Fibroblast of peridontal ligament (primary cell): ENCODE data around the gene PXMP4.
"Not testable (repeated sequence)": the region's sequence is repeated elsewhere in the genome, so short reads cannot be mapped to it uniquely, and the experiment has no call there.

ENCODE experiments used
- DNase-seq: peaks from one replicate; pipeline ENCODE4 v3.0.0-alpha.2; 2010; ENCODE audit errors: extremely low read depth

The PXMP4 gene, protein sequence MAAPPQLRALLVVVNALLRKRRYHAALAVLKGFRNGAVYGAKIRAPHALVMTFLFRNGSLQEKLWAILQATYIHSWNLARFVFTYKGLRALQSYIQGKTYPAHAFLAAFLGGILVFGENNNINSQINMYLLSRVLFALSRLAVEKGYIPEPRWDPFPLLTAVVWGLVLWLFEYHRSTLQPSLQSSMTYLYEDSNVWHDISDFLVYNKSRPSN

DNA sequence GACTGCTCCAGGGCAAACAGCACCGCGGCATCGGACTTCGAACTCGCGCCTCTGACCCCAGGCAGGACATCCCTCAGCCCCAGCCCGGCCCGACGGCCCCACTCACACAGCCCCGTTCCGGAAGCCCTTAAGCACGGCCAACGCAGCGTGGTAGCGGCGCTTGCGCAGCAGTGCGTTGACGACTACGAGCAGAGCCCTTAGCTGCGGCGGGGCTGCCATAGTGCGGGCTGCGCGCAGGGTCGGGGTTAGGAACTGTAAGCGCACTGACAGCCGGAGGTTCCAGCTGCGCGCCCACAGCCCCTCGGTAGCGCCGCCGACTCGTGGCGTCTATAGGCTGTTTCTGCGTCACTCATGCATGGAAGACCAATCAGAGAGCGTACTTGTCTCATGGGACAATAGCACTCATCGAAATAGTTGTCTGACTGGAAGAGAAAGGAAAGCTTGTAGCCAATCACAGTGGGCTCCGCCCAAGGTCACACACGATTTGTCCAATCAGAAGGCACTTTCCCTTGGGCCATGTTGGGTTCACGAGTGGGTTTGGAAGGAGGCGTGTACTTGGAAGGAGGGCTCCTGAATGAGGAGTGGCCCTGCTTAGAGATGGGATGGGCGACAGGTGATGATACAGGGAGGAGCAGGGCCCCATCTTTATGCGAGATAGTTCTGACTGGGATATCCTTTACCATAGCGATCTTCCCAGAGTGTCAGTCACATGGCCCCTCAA is at the start of gene PXMP4:
TSS of gene PXMP4 (minus strand) at position 322 of the 721 bp plus-strand sequence. CDS start at position 219, 103 bp downstream.
- DNase-seq: peak; percentile 100

DNA sequence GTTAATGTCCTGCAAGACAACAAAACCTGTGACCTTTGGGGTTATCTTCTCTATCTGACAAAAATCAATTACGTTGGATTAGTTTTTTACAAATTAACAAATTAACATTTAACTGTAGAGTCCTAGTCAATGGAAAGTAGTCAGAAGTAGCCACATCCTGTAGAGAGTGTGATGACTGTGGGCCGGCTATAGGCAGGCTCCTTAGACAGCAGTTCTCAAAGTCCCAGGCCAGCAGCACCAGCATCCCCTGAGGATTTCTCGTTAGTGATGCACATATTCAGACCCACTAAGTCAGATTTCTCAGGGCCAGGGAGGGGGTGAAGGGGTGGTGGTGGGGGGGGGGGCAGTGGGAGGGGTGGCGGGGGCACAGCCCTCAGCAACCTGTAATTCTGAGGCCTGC is 48.9 kb upstream of the PXMP4 start:
- DNase-seq: no peak

DNA sequence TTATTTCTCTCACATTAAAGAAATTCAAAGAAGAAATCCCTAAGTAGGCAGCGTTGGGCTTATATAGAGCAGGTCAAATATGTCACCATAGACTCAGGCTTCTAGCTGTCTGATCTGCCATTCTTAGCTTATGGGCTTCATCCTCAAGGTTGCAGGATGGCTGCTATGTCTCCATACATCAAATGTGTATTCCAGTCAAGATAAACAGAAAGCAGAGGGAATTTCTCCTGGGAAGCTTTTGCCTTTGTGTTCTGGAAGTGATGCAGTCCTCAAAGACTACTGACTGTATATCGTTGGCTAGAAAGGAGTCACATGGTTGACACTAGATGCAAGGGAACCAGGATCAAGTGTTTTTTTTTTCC is 47.6 kb upstream of the PXMP4 start:
- no peak for DNase-seq

DNA sequence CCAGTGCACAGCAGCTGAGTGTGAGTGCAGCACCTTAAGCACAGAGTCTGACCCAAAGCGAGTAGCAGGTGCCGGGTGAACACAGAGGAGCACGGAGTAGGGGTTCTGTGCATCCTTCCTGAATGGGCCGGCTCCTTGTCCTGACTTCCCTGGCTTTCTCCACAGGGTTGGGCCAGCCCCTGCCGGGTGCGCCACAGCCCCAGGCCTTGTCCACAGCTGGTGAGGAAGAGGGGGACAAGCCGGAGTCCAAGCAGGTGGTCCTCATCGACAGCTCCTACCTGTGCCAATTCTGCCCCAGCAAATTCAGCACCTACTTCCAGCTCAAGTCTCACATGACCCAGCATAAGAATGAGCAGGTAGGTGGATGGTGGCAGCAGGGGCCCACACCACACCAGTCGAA is 46.6 kb upstream of the PXMP4 start:
- no peak for DNase-seq

DNA sequence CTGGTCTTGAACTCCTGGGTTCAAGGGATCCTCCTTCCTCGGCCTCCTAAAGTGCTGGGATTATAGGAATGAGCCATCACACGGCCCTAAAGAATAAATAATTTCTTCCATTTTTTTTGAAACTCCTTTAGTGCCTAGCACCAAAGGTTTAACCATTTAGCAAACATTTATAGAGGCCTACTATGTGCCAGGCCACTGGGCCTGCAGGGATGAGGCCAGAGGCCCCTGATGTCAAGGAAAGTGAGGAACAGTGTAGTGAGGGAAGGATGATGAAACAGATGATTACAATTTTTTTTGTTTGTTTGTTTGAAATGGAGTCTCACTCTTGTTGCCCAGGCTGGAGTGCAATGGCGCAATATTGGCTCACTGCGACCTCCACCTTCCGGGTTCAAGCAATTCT is 45.5 kb upstream of the PXMP4 start:
- no peak for DNase-seq

DNA sequence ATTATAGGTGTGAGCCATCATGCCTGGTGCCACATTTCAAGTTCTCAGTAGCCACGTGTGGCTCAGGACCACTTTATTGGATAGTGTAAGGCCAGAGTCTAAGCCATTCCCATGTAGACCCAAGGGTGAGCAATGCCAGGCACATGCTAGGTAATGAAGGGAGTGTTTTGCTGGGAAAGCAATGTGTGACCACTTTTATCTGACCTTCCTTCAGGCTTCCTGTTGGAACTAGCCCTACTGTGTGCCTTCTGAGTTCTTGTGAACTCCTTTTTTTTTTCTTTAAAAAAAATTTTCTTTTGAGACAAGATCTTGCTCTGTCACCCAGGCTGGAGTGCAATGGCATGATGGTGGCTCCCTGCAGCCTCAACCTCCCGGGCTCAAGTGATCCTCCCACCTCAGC is 45.0 kb upstream of the PXMP4 start:
- no peak for DNase-seq

DNA sequence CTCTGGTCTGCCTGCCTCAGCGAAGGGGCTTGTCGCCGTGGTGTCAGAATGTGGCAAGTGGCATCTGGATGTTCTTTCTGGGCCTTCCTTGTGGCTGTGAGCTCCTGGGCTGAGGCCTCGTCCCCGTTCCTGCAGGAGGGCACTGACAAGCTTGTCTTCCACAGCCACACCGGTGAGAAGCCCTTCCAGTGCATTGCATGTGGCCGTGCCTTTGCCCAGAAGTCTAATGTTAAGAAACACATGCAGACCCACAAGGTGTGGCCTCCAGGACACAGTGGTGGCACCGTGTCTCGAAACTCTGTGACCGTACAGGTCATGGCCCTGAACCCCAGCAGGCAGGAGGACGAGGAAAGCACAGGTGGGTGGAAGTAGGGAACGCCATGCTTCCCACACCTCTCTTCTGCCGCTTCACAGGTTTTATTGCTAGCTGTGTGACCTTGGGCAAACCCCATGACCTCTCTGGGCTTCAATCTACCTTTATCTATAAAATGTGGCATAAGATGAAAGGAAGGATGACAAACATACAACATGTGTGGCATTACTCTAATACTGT is 41.7 kb upstream of the PXMP4 start:
- no peak for DNase-seq

DNA sequence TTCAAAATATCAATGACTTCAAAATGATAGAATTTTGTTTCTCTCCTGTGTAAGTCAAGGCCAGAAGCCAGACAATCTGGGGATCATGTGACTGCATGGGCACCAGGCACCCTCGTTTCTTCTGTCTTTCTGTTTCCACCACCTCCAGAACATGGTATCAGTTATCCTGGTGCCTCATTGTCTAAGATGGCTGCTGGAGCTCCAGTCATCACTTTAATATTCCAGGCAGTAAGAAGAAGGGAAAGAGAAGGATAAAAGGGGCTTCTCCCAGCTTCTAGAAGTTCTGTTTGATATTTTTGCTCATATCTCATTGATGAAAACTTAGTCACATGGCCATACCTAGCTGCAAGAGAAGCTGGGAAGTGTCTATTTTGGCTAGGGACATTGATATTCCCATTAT is 37.3 kb upstream of the PXMP4 start:
- no peak for DNase-seq

DNA sequence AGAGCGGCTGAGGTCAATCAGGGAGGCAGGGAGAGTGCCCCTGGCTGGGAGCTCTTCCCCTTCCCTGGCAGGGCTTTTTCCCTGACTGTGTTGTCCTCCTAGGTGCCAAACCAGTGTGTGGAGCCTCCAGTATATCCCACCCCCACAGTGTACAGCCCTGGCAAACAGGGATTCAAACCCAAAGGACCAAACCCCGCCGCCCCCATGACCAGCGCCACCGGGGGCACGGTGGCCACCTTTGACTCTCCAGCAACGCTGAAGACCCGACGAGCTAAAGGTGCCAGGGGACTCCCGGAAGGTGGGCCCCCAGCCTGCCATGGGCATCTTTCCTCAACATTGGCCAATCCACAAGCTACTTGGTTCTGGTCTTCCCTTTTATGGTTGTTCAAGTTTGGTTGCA is 36.9 kb upstream of the PXMP4 start:
- no peak for DNase-seq

DNA sequence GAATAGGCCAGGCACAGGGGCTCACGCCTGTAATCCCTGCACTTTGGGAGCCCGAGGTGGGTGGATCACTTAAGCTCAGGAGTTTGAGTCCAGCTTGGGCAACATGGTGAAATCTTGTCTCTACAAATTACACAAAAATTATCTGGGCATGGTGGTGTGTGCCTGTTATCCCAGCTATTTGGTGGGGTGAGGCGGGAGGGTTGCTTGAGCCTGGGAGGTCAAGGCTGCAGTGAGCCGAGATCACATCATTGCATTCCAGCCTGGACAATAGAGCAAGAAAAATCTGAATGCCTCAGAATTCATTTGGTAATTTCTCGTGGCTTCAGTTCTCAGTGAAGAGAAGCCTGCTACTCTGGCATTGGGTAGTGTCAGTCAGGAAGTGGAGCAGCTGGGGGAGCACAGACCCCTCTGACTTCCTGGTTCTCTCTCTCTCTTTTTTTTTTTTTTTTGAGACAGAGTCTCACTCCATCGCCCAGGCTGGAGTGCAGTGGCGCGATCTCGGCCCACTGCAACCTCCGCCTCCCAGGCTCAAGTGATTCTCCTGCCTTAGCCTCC is 35.9 kb upstream of the PXMP4 start:
- not testable (repeated sequence) for DNase-seq

DNA sequence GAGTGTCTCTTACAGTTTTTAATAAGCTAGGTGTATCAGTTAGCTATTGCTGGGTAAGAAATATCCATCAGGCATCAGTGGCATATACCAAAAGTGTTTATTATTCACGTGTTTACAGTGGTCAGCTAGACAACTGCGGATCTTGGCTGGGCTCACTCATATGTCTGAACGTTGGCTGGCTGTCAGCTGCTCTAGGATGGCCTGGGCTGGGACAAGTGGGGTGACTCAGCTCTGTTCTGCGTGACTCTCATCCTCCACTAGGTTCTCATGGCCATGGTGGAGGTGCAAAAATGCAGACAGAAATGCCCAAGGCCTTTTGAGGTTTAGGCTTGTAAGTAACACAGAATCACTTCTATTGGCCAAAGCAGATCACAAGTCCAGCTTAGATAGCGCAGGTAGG is 33.7 kb upstream of the PXMP4 start:
- DNase-seq: peak; percentile 5

DNA sequence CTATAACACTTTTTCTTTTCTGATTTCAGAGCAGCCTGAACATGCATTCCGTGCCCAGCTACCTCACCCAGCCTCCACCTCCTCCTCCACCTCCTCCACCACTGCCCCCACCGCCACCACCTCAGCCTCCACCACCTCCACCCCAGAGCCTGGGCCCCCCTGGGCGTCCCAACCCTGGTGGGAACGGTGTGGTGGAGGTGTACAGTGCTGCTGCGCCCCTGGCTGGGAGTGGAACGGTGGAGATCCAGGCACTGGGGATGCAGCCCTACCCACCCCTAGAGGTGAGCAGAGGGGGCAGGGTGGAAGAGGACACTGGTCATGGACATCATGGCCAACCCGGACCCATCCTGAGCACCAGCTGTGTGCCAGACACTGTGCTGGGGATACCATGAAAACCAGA is 33.0 kb upstream of the PXMP4 start:
- no peak for DNase-seq

DNA sequence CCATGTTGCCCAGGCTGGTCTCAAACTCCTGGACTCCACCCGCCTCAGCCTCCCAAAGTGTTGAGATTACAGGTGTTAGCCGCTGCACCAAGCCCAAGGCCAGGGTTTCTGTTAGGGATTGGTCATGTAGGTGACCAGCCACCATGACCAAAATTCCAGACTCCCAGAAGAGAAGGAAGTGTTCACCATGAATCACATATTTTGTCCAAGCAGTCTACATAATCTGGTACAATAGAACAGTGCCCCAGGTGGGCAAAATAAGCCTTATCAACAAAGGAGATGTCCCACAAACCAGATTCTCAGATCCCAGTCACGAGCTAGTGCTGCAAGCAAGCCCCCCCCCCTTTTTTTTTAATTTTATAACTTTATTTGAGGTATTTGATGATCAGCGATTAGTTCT is 31.7 kb upstream of the PXMP4 start:
- no peak for DNase-seq

DNA sequence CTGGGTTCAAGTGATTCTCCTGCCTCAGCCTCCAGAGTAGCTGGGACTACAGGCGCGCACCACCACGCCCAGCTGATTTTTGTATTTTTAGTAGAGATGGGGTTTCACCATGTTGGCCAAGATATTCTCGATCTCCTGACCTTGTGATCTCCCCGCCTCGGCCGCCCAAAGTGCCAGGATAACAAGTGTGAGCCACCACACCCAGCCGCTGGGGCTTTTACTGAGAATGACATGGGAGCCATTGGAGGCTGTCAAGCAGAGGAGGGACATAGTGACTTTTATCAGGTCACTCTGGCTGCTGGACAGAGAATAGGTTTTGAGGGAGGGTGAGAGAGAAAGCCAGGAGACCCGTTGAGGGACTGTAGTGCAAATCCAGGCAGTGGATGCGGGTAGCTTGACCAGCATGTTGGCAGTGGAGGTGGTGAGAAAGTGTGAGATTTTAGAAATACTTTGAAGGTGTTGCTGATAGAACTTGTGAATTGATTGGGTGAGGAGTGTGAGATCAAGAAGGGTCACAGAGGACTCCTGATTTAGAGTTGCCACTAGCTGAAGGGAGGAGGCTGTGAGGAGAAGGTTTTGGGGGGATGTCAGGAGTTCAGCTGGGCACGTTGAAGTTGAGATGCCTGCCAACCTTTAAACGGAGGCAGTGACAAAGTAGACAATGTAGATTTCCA is 26.4 kb upstream of the PXMP4 start:
- DNase-seq: no peak

DNA sequence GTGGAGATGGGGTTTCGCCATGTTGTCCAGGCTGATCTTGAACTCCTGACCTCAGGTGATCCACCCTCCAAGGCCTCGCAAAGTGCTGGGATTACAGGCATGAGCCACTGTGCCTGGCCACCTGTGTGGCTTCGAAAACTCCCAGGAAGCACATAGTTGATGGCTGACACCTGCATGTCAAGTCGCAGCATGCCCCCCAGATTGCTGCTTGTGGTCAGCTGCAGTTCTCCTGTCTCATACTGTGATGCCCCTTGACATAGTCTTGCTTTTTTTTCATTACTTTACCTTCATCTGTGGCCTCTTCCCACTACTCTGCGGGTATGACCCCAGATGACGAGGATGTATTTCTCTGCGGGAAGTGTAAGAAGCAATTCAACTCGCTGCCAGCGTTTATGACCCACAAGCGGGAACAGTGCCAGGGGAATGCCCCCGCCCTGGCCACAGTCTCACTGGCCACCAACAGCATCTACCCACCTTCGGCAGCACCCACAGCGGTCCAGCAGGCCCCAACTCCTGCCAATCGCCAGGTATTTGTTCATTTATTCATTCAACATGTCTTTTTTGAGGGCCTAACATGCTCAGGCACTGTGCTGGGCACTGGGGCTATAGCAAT is 24.8 kb upstream of the PXMP4 start:
- DNase-seq: no peak

DNA sequence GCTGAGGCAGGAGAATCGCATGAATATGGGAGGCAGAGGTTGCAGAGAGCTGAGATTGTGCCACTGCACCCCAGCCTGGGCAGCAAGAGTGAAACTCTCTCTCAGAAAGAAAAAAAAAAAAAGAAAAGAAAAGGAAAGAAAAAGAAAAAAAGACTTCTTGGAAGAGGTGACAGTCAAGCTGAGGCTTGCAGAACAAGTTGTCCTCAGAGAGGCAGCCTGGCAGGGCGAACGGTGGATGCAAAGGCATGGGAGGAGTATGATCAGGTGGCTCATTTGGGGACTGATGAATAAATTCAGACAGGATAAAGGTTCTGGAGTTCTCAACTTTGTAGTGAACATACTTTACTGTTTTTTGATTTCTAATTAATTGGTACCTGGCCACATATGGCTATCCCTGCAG is 24.1 kb upstream of the PXMP4 start:
- no peak for DNase-seq

DNA sequence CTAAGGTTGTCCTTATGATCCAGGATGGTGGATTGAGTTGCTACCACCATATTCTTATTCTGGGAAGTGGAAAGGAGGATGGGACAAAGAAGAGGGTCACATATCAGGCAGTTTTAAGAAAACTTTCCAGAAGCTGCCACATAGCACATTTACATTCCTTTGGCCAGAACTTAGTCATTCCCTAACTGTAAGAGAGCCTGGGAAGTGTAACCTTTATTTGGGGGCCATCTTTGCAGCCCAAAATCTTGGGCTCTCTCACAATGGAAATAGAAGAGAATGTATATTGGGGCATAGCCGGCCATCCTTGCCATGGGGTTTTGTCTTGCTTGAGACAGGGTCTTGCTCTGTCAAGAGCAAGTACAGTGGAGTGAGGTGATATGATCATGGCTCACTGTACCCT is 20.1 kb upstream of the PXMP4 start:
- no peak for DNase-seq

DNA sequence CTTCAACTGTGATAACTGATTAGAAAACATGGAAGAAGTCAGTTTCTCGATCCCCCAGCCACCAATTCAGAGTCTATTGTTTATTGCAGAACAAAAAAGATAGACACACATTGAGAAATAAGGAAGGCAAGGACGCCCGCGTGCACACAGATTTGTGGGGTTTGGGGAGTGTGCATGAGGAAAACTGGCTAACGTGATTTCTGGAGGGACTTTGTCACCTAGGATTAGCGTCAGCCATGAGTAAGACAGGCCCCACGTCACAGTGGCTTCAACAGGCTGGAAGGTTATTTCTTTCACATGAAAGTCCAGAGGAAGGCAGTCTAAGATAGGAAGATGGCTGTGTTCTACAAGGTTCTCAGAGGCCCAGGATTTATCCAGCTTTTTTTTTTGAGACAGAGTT is 19.4 kb upstream of the PXMP4 start:
- no peak for DNase-seq

DNA sequence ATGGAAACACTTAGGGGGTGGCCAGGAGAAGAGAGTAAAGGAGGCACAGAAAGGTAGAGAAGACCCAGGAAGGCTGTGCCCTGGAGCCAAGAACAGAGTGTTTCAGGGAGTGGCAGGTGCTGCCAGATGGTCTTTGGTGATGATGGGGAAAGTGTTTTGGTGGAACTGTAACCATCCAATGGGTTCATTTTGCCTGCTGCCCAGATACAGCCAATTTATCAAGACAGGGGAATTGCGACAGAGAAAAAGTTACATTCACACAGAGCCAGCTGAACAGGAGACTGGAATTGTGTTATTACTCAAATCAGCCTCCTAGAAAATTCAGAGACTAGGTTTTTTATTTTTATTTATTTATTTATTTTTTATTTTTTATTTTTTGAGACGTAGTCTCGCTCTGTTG is 16.9 kb upstream of the PXMP4 start:
- DNase-seq: no peak

DNA sequence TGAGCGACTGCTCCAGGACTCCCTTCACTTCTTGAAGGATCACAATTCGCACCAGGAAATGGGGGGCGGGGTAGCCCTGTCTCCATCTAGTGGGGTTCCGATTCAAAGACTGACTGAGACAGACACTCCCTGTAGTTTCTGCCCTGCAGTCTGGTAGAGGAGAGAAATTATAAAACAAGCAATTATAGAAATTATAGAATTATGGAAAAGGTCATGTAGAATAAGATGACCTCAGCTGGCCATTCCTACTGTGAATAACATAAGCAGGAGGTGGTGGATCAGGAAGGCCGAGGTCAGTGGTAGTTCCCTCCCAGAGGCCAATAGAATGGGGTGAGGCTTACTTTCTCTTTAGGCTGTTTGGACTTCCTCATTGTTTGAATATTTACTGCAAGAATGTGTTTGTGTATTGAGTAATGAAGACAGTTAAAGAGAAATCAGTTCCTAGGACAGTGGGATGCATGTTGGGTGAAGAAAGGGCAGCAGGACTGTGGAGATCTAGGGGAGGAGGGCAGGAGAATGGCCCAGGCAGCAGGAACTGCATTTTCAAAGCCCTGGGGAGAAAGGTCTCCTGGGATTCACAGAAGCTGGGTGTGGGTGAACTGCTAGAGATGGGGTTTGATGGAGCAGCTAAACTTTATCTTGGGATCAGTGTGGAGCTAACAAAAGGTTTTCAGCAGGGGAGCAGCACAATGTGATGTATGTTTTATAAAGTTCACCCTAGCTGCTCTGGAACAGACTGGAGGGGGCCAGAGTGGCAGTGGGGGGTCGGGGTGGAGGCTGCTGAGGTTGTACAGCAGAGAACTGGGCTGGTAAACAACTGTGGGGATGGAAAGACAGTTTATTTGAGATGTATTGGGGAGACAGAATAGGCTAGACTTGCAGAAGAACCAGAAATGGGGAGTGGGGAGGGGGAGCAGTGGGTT is 13.8 kb upstream of the PXMP4 start:
- peak; percentile 84 for DNase-seq
